Activated CD4-positive, alpha-beta T cell treated with anti-CD3 and anti-CD28 coated beads, Interleukin-10, Interleukin-2, amounts not matched to agents 100 ng/mL and 50 ng/mL, durations not matched to agents 16 hours and 8 hours (primary cell): ENCODE data around the gene NUTM1.
A peak's percentile ranks its signal among the peaks of the same experiment; 100 is the strongest.
"Not testable (repeated sequence)": the region's sequence is repeated elsewhere in the genome, so short reads cannot be mapped to it uniquely, and the experiment has no call there.

Source experiments
- DNase-seq: peaks from one replicate; pipeline ENCODE4 v3.0.0-alpha.2; 2020

The NUTM1 gene

DNA sequence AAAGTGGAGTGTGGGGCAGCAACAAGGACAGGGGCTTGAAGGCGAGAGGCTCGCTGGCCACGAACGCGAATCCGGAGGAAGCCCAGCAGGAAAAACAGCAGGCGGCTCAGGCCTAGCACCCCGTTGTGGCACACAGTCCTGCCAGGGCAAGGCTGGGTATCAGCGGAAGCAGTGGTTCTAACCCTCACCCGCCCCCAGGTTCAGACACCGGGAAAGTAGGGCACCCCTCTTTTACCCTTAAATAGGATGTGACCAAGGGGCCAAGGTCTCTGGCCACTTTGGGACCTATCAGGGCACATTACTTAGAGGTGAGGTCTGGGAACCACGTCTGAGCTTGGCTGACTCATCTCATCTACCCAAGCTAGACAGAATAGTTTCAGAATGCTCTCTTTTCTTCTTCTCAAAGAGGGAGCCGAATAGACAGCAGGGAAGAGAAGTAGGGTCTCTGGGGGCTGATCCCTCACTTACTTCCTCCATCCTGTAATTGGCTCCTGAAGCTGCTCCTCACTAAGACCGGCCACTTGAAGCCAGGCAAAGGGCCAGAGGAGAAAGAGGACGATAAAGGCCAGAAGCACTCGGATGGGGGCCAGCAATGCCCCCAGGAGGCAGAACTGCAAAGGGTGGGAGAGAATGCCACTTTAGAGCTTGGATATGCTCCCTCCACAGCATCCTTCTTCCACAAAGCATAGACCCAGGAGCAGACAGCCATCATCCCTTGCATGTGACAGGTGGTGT lies 22.1 kb downstream of the NUTM1 start:
- peak; percentile 51 for DNase-seq

GRCh38 chr15:34365836-34366235 lies 22.7 kb downstream of the NUTM1 start:
- DNase-seq, result no peak

- peak; percentile 76 for DNase-seq
Observed at GRCh38 chr15:34366271-34367065, 23.4 kb downstream of the NUTM1 start.

- DNase-seq, result peak; percentile 93
Observed at GRCh38 chr15:34367101-34368081, 24.3 kb downstream of the NUTM1 start, which contains the start of gene LPCAT4. TSS of gene LPCAT4 (minus strand) at chr15:34367196. CDS start at chr15:34367100, 96 bp downstream.

DNA sequence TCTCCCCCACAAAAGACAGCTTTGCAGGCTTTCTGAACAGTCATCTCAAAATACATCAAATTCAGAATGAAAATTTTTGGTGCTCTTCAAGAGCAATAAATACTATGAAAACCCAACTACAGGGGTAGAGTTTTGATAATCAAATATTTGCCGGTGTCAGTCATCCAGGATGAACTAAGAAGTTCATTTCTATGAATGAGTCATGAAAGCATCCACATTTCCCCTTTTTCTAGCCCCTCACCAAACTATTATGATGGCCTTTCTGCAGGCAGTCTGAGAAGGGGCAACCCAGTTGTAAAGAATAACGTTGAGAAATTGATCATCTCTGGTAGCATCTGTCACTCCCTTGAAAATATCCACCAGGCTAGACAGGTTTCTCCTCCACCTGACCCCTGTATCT lies 27.0 kb downstream of the NUTM1 start:
- peak; percentile 47 for DNase-seq

DNA sequence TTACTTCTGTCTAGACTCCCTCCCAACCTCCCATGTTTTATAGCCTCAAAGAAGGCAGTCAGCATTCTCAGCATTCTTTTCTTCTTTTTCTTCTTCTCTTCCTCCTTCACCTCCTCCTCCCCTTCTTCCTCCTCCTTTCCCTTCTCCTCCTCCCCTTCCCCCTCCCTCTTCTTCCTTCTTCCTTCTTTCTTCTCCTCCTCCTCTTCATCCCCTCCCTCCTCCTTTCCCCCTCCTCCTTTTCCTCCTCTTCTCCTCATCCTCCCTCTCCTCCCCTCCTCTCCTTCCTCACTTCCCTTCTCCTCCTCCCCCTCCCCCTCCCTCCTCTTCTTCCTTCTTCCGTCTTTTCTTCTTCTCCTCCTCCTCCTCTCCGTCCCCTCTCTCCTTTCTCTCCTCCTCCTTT lies 27.5 kb downstream of the NUTM1 start:
- no peak for DNase-seq

DNA sequence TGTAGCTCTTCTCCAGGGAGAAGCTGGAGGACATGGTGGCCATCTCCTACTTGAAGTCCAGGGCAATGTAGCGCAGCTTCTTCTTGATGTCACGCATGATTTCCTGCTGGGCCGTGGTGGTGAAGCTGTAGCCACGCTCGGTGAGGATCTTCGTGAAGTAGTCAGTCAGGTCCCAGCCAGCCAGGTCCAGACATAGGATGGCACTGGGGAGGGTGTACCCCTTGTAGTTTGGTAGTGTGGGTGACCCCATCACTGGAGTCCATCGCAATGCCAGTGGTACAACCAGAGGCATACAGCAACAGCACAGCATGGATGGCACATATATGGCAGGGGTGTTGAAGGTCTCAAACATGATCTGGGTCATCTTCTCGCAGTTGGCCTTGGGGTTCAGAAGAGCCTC lies 30.8 kb downstream of the NUTM1 start:
- no peak for DNase-seq

GRCh38 chr15:34374816-34375215 lies 31.7 kb downstream of the NUTM1 start:
- no peak for DNase-seq

DNA sequence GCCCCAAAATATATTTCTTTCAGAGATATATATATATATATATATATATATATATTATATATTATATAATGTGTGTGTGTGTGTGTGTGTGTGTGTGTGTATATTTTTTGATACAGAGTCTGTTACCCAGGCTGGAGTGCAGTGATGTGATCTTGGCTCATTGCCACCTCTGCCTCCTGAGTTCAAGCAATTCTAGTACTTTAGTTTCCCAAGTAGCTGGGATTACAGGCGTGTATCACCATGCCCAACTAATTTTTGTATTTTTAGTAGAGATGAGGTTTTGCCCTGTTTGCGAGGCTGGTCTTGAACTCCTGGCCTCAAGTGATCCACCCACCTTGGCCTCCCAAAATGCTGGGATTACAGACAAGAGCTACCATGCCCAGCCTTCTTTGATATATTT lies 32.4 kb downstream of the NUTM1 start:
- not testable (repeated sequence) for DNase-seq

DNA sequence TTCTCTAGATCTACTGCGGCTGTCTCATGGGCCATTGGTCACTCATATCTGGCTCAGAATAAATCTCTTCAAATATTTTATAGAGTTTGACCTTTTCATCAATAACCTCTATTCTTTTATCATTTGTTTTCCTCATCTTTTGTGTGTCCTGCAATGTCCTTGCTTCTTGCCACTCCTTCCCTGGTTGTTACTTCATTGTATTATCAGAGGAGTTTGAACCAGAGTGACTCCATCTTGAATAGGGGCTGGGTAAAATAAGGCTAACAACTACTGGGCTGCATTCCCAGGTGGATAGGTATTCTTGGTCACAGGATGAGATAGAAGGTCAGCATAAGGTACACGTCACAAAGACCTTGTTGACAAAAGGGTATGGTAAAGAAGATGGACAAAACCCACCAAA lies 33.7 kb downstream of the NUTM1 start:
- no peak for DNase-seq

- not testable (repeated sequence) for DNase-seq
Observed at GRCh38 chr15:34380491-34380890, 37.4 kb downstream of the NUTM1 start.

- not testable (repeated sequence) for DNase-seq
Observed at GRCh38 chr15:34381829-34382521, 38.9 kb downstream of the NUTM1 start.

DNA sequence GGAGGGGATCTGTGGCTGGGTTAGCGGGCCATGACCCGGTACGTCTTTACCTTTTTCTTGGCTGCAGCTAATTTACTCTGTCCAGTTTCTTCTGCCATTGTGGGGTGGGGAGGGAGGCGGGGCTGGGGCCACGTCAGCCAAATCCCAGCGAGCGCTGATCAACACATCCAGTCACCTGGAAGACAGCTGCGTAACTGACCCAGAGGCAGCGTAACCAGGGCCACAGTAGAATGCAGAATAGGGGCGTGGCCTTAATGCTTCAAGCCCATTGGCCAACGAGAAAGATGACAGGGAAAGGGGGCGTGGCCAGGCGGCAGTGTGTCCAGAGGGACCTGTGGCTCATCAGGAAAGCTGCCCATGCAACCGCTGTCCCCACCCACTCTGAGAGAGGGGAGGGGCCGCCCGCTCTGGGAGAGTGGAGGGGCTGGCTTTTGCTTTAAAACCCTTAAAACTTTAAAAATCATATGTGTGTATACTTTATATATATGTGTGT lies 46.5 kb downstream of the NUTM1 start:
- DNase-seq, result not testable (repeated sequence)

DNA sequence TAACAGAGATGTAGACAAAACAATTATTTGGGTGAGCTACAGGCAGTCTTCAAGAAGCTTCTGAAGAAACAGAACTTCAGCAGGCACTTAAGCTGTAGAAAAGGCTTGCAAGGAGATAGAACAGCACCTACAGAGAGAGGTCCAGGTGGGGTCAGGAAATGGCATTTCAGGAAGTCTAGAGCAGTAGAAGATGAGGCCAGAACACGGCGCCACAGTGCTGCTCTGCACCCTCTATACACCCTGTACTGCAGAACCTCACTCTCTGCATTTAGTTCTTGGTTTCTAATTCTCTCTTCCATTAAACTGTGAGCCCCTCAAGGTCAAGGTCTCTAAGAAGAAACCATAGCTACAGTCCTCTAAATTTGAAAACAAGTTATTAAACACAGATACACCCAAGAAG lies 49.9 kb downstream of the NUTM1 start:
- not testable (repeated sequence) for DNase-seq

- peak; percentile 75 for DNase-seq
Observed at GRCh38 chr15:34397637-34398259, 54.6 kb downstream of the NUTM1 start.

DNA sequence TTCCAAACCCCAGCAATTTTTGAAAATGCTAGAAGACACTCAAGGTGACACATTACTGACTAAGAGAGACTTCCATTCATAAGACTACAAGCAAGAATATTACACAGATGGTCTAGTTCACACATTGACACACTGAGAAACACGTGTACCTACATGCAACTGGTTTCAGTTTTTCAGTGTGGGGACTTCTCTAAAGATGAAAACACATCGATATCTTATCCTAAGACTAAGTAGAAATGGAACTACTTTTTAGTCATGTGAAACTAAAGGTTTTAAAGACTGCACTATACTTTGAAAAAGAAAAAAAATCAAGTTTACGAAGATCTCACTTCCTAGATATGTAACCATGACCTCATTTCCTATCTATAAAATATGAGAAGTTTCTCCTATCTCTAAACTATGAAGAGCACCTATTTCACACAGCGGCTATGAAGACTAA lies 60.1 kb downstream of the NUTM1 start:
- not testable (repeated sequence) for DNase-seq

DNA sequence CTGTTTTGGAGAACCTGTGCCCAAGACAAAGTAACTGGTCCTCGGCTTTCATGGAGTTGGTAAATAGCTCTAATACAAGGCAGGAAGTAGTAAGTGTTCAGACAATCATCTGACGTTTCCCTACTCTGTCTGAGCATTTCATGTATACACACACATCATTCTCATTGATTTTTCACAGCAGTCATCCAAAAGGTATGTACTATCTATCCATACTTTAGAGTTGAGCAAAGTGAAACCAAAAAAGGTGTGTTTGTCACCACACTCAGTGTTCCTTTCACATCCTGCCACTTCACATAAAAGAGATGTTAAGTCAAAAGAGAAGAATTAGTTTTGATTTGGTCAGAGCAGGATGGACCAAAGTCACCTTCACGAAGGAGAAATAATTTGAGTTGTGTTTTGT lies 60.8 kb downstream of the NUTM1 start:
- not testable (repeated sequence) for DNase-seq
